GM18873 (cell line): ENCODE data around the gene SCRN2.

Source experiments
- ATAC-seq: cut with Tn5 transposase; IDR thresholded peaks from one replicate; pipeline ENCODE4 v1.9.1; 2021; ENCODE audit warnings: mild to moderate bottlenecking, moderate library complexity, moderate number of reproducible peaks; ENCODE audit not compliant: unreplicated experiment, low FRiP score

SCRN2 gene

GRCh38 chr17:47822785-47823184 lies 18.3 kb downstream of the SCRN2 start:
- no peak for ATAC-seq

GRCh38 chr17:47821424-47822391 lies 19.4 kb downstream of the SCRN2 start, which contains the start of gene OSBPL7:
TSS of gene OSBPL7 (minus strand) at chr17:47821794. CDS start at chr17:47820278, 1,516 bp downstream.
- ATAC-seq = no peak

GRCh38 chr17:47821031-47821423 lies 20.0 kb downstream of the SCRN2 start:
- no peak for ATAC-seq

GRCh38 chr17:47820033-47820789 lies 20.9 kb downstream of the SCRN2 start:
- no peak for ATAC-seq

GRCh38 chr17:47819475-47819874 lies 21.6 kb downstream of the SCRN2 start:
- ATAC-seq = no peak

- ATAC-seq = no peak
These were observed 22.9 kb downstream of the SCRN2 start for GRCh38 chr17:47818002-47818695.

- no peak for ATAC-seq
These were observed 24.1 kb downstream of the SCRN2 start for GRCh38 chr17:47816947-47817346.

- no peak for ATAC-seq
These were observed 24.9 kb downstream of the SCRN2 start for GRCh38 chr17:47816111-47816735.

- ATAC-seq = no peak
These were observed 25.8 kb downstream of the SCRN2 start for GRCh38 chr17:47815106-47815918.

- ATAC-seq = no peak
These were observed 27.5 kb downstream of the SCRN2 start for GRCh38 chr17:47813512-47814031.

GRCh38 chr17:47813077-47813476 lies 28.0 kb downstream of the SCRN2 start:
- no peak for ATAC-seq

- ATAC-seq = no peak
These were observed 28.7 kb downstream of the SCRN2 start for GRCh38 chr17:47812146-47812920.

GRCh38 chr17:47811709-47812108 lies 29.4 kb downstream of the SCRN2 start:
- no peak for ATAC-seq

GRCh38 chr17:47810901-47811635 lies 30.0 kb downstream of the SCRN2 start:
- no peak for ATAC-seq

- no peak for ATAC-seq
These were observed 30.8 kb downstream of the SCRN2 start for GRCh38 chr17:47810200-47810821.

- no peak for ATAC-seq
These were observed 32.1 kb downstream of the SCRN2 start for GRCh38 chr17:47808830-47809480.
